ENCODE data around the gene GLYATL1. TPM values are rescaled to one million over a fixed set of nuclear protein-coding genes. Genes with fewer than 3 reads are reported as not detected.

GLYATL1 gene
- total RNA-seq, 1 donor from 2014 or later = not detected

- no peak for DNase-seq
- H3K9me3 ChIP-seq = no peaks in the 10 kb centered on the region
- intact Hi-C loops (cut with DNase I) = no loop called here
- H3K4me1 ChIP-seq = no peaks in the 10 kb centered on the region
- no peaks in the 10 kb centered on the region for H3K36me3 ChIP-seq
- no peak overlapping the region for H3K27ac ChIP-seq
- H3K4me3 ChIP-seq = no peak overlapping the region
- no peak for TF ChIP-seq CTCF (IDR thresholded peaks at IDR 0.05)
- ATAC-seq = no peak
- no peaks in the 10 kb centered on the region for H3K27me3 ChIP-seq
These were observed 24.3 kb upstream of the GLYATL1 start for GRCh38 chr11:58914821-58915543.

- TF ChIP-seq CTCF (IDR thresholded peaks at IDR 0.05) = no peak
- intact Hi-C loops (cut with DNase I) = no loop called here
- no peak for DNase-seq
- Histone ChIP-seq H3K36me3 (no peaks in the 10 kb centered on the region), H3K27ac (no peak overlapping the region), H3K4me3 (no peak overlapping the region), H3K4me1 (no peaks in the 10 kb centered on the region), H3K27me3 (no peaks in the 10 kb centered on the region), H3K9me3 (no peaks in the 10 kb centered on the region)
- no peak for ATAC-seq
These were observed 22.7 kb upstream of the GLYATL1 start for GRCh38 chr11:58916637-58917036.

GRCh38 chr11:58917159-58917783, 22.0 kb upstream of the GLYATL1 start:
- H3K4me1 ChIP-seq = no peaks in the 10 kb centered on the region
- H3K27me3 ChIP-seq = no peaks in the 10 kb centered on the region
- no peaks in the 10 kb centered on the region for H3K9me3 ChIP-seq
- ATAC-seq = no peak
- no peak overlapping the region for H3K4me3 ChIP-seq
- TF ChIP-seq CTCF (IDR thresholded peaks at IDR 0.05) = no peak
- no peaks in the 10 kb centered on the region for H3K36me3 ChIP-seq
- no peak overlapping the region for H3K27ac ChIP-seq
- DNase-seq = no peak
- intact Hi-C loops (cut with DNase I) = no loop called here

- no peak for ATAC-seq
- no peak for DNase-seq
- H3K27ac ChIP-seq = no peak overlapping the region
- no peaks in the 10 kb centered on the region for H3K4me1 ChIP-seq
- H3K36me3 ChIP-seq = no peaks in the 10 kb centered on the region
- no peaks in the 10 kb centered on the region for H3K27me3 ChIP-seq
- intact Hi-C loops (cut with DNase I) = no loop called here
- TF ChIP-seq CTCF (IDR thresholded peaks at IDR 0.05) = no peak
- no peak overlapping the region for H3K4me3 ChIP-seq
- H3K9me3 ChIP-seq = no peaks in the 10 kb centered on the region
These were observed 19.7 kb upstream of the GLYATL1 start for GRCh38 chr11:58919561-58919960.

- Histone ChIP-seq H3K27me3 (no peaks in the 10 kb centered on the region), H3K4me3 (no peak overlapping the region), H3K27ac (no peak overlapping the region), H3K9me3 (no peaks in the 10 kb centered on the region), H3K4me1 (no peaks in the 10 kb centered on the region), H3K36me3 (no peaks in the 10 kb centered on the region)
- ATAC-seq (no peak), DNase-seq (no peak)
- intact Hi-C loops (cut with DNase I) = no loop called here
- TF ChIP-seq CTCF (IDR thresholded peaks at IDR 0.05) = no peak
These were observed 19.3 kb upstream of the GLYATL1 start for GRCh38 chr11:58919980-58920379.
